HL-60 (cell line): ENCODE data around the gene CYP2J2.

Experiments used
- DNase-seq, 2 experiments: peaks; one replicate each; pipeline ENCODE4 v3.0.0-alpha.2; 2010 to 2020; ENCODE audit warnings: low read depth in 1 of 2, low spot score in 1 of 2
- H3K27ac ChIP-seq: fragments of 250-450 bp; sonication (Bioruptor Pico); replicated peaks from 2 replicates; pipeline ENCODE4 v1.5.1; 2020; ENCODE audit warnings: mild to moderate bottlenecking, moderate library complexity
- H3K27me3 ChIP-seq: fragments of 250-450 bp; sonication (Bioruptor Pico); 2 replicates; pipeline ENCODE4 v1.5.1; 2021; ENCODE audit warnings: mild to moderate bottlenecking, moderate library complexity; ENCODE audit not compliant: insufficient read depth, poor library complexity, severe bottlenecking
- H3K4me3 ChIP-seq: replicated peaks from 2 replicates; pipeline ENCODE4 v1.5.1; 2011; ENCODE audit warnings: mild to moderate bottlenecking, control low read depth, low read length; ENCODE audit not compliant: insufficient read depth
- GABPA ChIP-seq: IDR thresholded peaks from 2 replicates; pipeline ENCODE4 v1.6.1; 2012; ENCODE audit warnings: low read depth
- POLR2AphosphoS5 ChIP-seq: IDR thresholded peaks from 2 replicates; pipeline ENCODE4 v1.6.1; 2012; ENCODE audit warnings: low read depth
- SPI1 ChIP-seq: IDR thresholded peaks from 2 replicates; pipeline ENCODE4 v1.6.1; 2012; ENCODE audit warnings: low read depth, mild to moderate bottlenecking, borderline replicate concordance
- TF ChIP-seq, protein P1 (sequence below): IDR thresholded peaks from one replicate; pipeline ENCODE4 v1.5.1; 2011; ENCODE audit warnings: low read length, control low read depth, inconsistent platforms; ENCODE audit not compliant: insufficient read depth
- TF ChIP-seq, protein P2 (sequence below): IDR thresholded peaks from 2 replicates; pipeline ENCODE4 v1.6.1; 2012; ENCODE audit warnings: low read depth; ENCODE audit not compliant: insufficient replicate concordance

Gene CYP2J2

DNA sequence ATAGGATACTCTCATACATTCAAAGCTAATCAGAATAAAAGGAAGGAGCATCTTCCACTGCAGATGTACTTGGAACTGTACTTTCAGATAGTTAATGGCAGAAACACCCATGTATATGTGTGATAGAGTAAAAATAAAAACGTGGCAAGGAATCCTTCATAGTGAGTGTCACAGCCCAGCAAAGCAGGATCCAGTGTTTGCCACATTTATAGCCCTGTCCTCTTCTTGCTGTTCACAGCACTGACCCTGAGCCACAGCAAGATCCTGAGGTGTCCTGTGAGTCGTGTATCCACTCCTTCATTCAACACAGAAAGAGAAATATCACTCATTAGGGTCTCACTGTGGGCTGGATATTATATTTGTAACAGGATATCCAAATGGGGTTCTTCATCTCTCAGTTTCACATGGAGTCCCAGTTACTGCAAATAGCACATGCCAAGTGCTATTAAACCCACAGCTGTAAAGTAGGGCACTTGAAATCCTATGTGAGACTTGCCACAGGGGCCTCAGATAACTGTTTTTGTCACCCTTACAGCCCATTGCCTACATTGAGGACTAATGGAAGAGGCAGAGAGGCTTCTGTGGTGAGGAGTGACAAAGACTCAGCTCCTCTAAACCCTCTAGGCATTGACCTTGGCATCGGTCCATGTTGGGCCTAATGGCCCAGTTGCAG lies 41.3 kb downstream of the CYP2J2 start:
- H3K27ac ChIP-seq: no peak overlapping the region
- no peak overlapping the region for H3K4me3 ChIP-seq
- no peaks in the 10 kb centered on the region for H3K27me3 ChIP-seq
- TF ChIP-seq, protein P1, sequence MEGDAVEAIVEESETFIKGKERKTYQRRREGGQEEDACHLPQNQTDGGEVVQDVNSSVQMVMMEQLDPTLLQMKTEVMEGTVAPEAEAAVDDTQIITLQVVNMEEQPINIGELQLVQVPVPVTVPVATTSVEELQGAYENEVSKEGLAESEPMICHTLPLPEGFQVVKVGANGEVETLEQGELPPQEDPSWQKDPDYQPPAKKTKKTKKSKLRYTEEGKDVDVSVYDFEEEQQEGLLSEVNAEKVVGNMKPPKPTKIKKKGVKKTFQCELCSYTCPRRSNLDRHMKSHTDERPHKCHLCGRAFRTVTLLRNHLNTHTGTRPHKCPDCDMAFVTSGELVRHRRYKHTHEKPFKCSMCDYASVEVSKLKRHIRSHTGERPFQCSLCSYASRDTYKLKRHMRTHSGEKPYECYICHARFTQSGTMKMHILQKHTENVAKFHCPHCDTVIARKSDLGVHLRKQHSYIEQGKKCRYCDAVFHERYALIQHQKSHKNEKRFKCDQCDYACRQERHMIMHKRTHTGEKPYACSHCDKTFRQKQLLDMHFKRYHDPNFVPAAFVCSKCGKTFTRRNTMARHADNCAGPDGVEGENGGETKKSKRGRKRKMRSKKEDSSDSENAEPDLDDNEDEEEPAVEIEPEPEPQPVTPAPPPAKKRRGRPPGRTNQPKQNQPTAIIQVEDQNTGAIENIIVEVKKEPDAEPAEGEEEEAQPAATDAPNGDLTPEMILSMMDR: no peak
- TF ChIP-seq SPI1 (no peak), GABPA (no peak), POLR2AphosphoS5 (no peak)
- TF ChIP-seq, protein P2, sequence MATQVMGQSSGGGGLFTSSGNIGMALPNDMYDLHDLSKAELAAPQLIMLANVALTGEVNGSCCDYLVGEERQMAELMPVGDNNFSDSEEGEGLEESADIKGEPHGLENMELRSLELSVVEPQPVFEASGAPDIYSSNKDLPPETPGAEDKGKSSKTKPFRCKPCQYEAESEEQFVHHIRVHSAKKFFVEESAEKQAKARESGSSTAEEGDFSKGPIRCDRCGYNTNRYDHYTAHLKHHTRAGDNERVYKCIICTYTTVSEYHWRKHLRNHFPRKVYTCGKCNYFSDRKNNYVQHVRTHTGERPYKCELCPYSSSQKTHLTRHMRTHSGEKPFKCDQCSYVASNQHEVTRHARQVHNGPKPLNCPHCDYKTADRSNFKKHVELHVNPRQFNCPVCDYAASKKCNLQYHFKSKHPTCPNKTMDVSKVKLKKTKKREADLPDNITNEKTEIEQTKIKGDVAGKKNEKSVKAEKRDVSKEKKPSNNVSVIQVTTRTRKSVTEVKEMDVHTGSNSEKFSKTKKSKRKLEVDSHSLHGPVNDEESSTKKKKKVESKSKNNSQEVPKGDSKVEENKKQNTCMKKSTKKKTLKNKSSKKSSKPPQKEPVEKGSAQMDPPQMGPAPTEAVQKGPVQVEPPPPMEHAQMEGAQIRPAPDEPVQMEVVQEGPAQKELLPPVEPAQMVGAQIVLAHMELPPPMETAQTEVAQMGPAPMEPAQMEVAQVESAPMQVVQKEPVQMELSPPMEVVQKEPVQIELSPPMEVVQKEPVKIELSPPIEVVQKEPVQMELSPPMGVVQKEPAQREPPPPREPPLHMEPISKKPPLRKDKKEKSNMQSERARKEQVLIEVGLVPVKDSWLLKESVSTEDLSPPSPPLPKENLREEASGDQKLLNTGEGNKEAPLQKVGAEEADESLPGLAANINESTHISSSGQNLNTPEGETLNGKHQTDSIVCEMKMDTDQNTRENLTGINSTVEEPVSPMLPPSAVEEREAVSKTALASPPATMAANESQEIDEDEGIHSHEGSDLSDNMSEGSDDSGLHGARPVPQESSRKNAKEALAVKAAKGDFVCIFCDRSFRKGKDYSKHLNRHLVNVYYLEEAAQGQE: no peak
- no peak for DNase-seq

DNA sequence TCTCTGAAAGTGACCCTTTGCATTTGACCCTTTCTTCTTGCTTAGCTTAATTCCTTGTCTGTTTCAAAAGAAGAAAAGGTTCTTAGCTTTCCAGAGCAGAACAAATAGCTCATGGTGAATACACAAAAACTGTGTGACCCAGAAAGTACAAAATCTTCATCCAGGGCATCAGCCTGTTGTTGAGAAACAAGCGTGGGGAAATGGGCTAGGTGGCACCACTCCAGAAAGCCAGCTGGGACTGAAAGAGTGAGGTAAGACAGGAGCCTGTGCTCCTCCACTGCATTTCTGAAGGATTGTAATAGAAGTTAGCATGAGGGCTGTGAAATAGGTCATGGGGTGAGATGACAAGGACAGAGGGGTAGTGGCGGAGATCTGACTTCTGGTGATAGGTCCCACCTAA lies 45.8 kb downstream of the CYP2J2 start:
- H3K4me3 ChIP-seq: no peak overlapping the region
- no peak for TF ChIP-seq SPI1
- no peak for TF ChIP-seq GABPA
- TF ChIP-seq, protein P1: no peak
- TF ChIP-seq POLR2AphosphoS5: no peak
- TF ChIP-seq, protein P2: no peak
- no peak for DNase-seq
- H3K27ac ChIP-seq: no peak overlapping the region
- H3K27me3 ChIP-seq: no peaks in the 10 kb centered on the region

DNA sequence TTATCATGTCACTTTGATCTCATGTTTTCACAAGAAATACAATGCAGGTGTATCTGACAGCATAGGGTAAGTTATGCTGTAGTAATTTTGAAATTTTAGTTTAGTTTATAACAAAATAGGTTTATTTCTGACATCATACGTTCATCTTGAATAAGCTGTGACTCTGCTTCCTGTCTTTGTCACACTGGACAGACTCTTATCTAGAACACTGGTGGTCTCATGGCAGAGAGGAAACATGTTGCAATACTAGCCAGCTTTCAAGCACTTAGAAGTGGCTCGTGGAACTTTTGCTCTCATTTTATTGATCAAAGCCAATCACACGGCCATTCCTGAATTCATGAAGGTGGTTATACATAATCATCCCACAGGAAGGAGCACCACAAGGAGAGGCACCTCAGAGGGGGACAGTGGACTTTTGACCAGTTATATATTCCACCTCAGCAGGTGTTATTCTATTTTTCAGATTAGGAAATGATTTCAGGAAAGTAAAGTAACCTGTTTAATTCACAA lies 46.5 kb downstream of the CYP2J2 start:
- DNase-seq: no peak
- no peaks in the 10 kb centered on the region for H3K27me3 ChIP-seq
- TF ChIP-seq SPI1 (no peak), GABPA (no peak), POLR2AphosphoS5 (no peak)
- TF ChIP-seq, protein P1: no peak
- TF ChIP-seq, protein P2: no peak
- H3K27ac ChIP-seq: no peak overlapping the region
- H3K4me3 ChIP-seq: no peak overlapping the region
